HG03159 (cell line): ENCODE data around the gene KTI12.
"Not testable (repeated sequence)": the region's sequence is repeated elsewhere in the genome, so short reads cannot be mapped to it uniquely, and the experiment has no call there.

ENCODE experiments used
- ATAC-seq: cut with Tn5 transposase; IDR thresholded peaks from one replicate; pipeline ENCODE4 v1.9.1; 2021; ENCODE audit warnings: mild to moderate bottlenecking, moderate library complexity; ENCODE audit not compliant: unreplicated experiment

The KTI12 gene, protein sequence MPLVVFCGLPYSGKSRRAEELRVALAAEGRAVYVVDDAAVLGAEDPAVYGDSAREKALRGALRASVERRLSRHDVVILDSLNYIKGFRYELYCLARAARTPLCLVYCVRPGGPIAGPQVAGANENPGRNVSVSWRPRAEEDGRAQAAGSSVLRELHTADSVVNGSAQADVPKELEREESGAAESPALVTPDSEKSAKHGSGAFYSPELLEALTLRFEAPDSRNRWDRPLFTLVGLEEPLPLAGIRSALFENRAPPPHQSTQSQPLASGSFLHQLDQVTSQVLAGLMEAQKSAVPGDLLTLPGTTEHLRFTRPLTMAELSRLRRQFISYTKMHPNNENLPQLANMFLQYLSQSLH

DNA sequence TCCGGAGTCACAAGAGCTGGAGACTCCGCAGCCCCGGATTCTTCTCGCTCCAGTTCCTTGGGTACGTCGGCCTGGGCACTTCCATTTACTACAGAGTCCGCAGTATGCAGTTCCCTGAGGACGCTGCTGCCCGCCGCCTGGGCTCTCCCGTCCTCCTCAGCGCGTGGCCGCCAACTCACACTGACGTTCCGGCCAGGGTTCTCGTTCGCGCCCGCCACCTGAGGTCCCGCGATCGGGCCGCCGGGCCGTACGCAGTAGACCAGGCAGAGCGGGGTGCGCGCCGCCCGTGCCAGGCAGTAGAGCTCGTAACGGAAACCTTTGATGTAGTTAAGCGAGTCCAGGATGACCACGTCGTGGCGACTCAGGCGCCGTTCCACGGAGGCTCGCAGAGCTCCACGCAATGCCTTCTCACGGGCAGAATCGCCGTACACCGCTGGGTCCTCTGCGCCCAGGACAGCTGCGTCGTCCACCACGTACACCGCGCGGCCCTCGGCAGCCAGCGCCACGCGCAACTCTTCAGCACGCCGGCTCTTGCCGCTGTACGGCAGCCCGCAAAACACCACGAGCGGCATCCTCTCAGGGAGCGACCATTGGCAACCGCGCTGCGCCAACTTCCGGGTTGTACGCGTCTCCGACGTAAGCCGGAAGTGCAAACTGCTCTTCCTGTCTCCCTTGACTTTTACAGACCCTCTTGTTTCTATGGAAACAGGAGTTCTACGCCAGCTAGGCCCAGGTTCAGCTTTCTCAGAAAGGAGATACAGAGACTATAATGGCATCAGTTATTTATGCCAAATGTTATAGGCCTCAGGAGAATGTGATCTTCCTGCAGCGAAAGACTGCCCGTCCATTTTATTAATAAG is at the start of gene KTI12:
Gene KTI12 (minus strand): TSS at position 621 of the 860 bp plus-strand sequence. CDS start 49 bp downstream, at position 572.
- ATAC-seq = peak; percentile 84

DNA sequence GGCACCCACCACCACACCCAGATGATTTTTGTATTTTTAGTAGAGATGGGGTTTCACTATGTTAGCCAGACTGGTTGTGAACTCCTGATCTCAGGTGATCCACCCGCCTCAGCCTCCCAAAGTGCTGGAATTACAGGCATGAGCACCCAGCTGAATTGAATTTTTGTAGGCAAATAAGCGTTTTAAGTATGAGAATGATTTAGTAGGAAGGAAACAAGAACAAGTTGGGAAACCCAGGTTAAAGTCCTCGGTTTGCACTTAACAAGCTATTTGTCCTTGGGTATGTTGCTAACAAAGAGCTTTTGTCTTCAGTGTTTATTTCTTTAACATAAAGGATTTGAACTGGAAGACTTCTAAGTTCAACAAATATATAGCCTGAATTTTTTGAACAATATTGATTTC is 46.4 kb upstream of the KTI12 start:
- no peak for ATAC-seq

DNA sequence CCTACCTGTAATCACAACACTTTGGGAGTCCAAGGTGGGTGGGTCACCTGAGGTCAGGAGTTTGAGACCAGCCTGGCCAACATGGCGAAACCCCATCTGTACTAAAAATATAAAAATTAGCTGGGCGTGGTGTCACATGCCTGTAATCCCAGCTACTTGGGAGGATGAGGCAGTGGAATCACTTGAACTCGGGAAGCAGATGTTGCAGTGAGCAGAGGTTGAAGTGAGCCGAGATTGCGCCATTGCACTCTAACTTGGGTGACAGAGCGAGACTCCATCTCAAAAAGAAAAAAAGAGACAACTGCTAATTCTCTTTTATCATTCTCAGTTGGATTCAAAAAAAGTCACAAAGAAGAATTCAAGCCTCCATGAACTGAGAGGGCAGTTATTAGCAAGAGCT is 43.7 kb upstream of the KTI12 start:
- ATAC-seq = not testable (repeated sequence)

DNA sequence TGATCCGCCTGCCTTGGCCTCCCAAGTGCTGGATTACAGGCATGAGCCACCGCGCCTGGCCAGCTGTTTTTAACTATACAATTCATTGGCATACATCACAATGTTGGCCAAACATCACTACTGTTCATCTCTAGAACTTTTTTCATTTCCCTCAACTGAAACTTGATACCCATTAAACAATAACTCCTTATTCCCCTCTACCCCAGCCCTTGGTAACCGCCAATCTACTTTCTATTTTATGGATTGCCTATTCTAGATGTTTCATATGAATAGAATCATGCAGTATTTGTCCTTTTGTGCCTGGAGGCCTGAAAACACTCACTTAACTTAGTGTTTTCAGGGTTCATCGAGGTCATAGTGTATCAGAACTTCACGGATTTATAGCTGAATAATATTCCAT is 38.7 kb upstream of the KTI12 start:
- no peak for ATAC-seq

DNA sequence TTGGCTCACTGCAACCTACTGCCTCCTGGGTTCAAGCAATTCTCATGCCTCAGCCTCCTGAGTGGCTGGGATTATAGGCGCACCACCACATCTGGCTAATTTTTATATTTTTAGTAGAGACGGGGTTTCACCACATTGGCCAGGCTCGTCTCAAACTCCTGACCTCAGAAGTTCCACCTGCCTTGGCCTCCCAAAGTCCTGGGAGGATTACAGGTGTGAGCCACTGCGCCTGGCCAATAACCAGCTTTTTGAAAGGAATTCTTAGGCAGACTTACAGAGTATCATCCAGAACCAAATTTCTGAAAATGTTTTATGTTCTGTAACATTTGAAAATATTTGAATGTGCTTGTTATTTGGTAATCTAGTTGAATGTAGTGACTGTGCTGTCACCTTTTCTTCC is 37.1 kb upstream of the KTI12 start:
- no peak for ATAC-seq

DNA sequence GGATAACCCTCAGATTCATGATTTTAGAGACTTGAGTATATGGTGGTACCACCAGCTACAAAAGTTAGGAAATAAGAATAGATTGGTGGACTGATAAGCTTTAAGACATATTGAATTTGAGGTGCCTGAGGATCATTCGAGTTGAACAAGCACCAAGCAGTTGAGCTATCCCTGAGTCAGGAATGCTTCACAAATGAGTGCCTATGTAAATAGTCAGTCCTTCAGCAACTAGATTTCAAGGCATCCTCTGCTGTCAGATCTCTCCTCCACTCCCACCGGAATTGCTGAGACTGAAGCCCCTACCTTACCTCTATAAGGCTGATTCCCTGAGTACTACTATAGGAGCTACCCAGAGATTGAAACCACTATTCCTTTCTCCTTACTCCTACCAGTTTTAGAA is 29.6 kb upstream of the KTI12 start:
- no peak for ATAC-seq

DNA sequence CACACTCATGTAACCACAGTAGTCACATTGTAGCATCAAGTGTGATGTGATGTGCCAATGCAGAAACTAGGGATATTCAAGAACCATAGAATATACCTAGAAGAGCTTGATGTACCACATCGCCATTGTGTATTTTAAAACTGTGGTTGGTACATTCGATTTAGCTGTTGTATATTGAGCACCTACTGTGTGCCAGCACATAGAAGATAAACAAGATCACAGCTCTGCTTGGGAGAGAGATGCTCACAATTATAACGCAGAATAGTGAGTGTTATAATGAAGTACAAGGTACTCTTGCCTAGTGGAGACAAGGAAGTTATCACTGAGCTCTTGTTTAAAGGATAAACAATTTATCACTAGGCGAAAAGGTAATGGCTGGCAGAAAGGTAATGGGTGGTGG is 27.2 kb upstream of the KTI12 start:
- ATAC-seq = no peak

DNA sequence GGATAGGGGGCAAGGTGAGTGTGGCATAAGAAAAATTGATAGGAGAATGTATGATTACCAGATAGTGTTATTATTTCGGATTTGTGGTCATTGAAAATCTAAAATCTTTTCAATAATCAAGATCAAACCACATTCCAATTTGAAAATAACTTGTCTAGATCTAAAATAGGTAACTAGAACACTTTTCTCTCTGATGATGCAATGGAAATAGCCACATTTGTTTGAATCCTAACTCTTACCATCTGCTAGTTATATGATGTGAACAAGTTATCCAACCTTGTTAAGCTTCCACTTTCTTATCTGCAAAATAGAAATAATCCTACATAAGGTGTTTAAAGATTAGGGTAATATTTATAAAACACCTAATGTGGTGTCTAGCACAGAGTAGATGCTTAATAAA is 26.3 kb upstream of the KTI12 start:
- ATAC-seq = no peak

DNA sequence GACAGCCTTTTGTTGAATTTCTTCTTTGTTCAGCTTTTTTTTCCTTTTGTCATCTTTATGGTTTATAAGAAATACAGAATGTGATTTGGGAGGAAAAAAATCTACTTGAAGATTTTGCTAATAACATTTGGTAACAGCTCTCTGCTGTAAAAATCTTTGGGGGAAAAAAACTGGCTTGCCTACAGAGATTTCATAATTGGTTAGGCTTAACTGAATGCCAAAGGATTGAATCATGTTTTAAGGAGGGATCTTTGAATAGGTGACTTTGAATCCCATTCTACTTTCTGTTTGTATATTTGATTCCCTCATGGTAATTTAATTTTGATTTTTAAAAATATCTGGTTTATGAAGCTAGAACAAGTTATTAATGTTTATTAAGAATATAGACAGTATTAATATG is 25.7 kb upstream of the KTI12 start:
- no peak for ATAC-seq

DNA sequence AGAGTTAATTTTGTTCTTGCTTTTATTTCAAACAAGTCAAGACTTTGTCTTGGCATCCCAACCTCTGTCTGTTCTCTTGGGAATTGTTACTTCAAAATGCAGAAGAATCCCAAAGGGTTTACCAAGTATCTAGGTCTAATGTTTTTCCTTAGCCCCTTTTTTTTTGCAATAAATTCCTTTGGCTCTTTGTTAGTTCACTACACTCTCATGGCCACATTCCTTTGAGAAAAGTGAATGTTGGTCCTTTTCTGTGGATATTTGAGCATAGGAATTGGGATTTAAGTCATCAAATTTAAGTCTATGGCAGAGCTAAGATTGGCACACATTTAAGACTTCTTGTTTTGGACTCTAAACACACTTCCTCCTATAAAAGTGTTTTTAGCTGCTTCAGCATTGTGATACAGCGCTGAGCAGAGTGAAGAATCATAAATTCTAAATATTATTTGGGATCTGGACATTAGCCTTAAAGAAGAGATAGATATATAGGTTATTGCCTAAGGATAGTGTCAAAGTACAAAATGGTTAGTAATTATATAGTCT is 24.3 kb upstream of the KTI12 start:
- ATAC-seq = no peak

DNA sequence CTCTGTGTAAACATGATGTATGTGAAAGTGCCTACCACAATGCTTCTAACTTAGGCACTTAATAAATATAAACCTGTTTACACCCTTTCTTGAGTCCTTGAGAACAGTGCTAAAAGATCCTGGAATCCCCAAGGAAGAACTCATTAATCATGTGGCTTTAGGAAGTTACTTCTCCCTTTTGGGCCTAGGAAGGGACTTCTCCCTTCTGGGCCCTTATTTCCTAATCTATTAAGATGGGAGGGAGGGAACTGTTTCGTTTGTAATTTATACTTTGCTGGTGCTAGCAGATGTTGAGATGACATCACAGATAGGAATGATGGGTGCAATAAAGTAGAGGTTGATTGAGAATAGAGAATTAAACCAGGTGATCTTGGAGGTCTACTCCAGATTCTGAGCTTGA is 23.6 kb upstream of the KTI12 start:
- no peak for ATAC-seq

DNA sequence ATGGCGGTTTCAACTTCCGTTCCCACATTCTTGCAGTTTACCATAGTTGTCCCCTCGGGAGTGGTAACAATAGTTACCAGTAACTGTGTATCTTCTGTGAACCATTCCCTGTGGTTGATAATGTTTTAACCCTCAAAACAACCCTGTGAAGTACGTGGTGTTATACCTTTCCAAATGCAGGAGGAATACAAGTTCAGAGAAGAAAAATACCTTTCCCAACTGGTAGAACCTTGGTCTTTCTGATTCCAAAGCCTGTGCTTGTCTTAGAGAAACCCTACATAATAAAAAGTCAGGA is 23.3 kb upstream of the KTI12 start:
- ATAC-seq = no peak

DNA sequence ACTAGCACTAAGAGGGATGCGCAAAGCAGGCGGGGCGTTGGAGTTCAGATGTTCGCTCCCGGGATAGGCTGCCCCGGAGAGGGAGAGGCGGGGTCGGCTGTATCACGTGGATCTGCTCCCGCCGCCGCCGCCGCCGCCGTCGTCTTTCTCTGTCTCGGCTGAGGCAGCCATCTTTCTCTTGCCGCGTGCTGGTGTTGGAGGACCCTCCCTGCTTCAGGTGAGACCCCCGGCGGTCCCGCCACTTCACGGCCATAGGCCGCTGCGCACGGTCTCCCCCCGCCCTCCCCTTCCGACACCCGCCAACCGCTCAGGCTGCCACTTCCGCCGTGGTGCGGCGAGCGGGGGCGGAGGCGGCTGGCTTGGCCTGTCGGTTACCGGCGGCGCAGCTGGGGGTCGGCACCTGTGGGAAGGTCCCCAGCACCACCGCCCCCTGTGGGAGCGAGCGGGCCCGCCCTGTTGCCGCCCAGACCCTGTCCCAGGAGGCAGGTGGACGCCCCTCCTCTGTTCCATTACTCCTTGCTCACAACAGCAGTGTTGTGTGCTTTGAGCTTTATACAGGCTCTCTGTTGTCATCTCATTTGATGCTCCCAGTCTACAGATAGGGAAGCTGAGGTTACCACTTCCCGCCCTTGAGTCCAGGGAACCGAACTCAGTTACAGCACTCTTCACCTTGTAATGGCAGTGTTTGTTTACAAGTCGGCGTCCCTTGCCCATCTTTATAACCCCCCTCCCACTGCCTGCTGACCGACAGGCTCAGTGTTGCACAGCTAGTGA is 22.7 kb upstream of the KTI12 start, which contains the start of gene BTF3L4:
Gene BTF3L4 (plus strand): TSS at position 133 of the 774 bp plus-strand sequence. CDS start 3,553 bp downstream, outside the sequence.
- ATAC-seq = peak; percentile 80

DNA sequence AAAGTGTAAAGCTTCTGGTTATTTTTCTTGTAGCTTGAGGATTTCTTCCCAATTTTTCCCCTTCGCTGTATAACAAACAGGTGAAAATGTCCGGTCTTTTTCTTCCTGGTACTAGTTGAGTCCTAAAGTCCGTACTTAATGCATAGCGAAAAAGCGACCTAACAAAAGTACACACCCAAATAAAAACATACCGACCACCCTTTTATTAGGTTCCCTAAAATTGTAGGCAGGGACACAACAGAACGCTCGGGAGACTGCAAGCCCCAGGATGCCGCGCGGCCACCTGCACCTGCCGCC is 22.2 kb upstream of the KTI12 start:
- ATAC-seq = no peak

DNA sequence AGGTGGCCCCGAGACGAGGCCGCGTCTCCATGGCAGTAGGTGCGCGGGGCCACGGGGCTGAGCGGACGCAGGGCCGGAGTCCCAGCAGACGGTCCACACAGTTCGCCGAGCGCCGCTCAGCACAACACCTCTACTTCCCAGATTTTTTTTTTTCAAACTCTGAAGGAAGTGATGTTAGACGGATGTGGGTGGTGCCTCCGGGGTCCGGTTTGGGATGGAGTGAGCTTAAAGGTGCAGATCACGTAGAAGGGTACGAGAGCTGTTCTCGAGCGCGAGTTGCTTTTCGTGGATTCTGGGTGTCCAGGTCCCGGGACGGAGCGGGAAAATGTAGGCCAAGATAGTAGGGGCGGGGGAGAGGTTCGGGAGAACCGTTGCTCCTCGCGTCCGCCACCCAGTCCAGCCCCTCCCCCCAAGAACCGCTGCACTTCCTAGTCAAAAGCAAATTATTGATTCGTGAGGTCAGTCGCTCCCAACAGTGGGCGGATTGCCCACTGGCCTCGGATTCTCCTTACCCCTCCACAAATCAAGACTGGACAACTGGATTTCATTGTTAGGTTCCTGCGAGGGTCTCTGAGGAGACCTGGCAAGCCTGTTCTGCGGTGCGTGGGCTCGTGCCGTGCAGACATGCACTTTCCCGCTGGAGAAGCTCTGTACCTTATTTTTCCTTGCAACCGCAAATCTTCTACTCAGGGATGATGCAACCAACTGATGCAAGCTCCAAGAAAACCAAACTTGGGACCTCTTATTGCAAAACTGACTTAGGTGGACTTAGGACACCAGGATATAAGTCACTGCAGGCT is 21.7 kb upstream of the KTI12 start, which contains the start of gene TXNDC12:
Gene TXNDC12 (minus strand): TSS at position 126 of the 800 bp plus-strand sequence. CDS start 95 bp downstream, at position 31.
- ATAC-seq = peak; percentile 30

DNA sequence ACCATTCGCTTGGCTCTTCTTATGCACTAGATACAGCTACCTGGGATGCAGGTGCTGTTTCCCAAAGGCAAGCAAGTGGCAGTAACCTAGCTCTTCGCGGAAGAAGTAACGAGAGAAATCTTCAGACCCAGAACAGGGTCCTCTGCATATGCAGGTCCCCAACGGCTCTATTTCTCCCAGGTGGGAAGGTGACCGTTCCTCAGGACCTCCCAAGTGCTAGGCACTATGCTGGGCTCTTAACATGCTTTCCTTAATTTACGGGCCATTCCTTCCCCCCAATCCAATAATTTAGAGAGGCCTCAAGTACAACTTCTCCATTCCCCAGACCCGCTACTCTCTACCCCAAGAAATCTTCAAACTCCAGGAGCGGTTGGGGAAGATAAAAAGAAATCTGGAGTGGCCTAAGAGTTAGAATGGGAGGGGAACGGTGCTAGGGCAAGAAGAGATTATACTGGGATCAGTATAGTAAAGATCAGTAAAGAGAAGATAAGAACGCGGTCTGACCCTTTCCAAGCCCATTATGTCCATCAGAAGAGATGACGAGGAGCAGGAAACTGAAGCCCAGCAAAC is 21.0 kb upstream of the KTI12 start:
- no peak for ATAC-seq

DNA sequence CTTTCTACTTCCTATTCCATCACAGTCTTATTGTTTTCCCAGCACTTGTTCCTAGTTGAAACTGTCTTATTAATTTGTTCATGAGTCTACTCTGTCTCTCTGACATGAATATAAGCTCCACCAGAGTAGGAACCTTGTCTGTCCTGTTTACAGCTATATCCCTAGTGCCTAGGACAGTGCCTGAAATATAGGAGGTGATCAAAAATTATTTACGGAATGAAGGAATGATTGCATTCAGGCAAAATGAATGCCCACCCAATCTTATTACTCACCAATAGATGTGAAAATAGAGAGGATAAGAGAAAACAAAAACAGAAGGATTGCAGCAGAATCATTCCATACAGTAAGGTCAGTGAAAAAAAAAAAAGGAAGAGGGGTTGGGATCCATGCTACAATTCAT is 20.3 kb upstream of the KTI12 start:
- no peak for ATAC-seq

DNA sequence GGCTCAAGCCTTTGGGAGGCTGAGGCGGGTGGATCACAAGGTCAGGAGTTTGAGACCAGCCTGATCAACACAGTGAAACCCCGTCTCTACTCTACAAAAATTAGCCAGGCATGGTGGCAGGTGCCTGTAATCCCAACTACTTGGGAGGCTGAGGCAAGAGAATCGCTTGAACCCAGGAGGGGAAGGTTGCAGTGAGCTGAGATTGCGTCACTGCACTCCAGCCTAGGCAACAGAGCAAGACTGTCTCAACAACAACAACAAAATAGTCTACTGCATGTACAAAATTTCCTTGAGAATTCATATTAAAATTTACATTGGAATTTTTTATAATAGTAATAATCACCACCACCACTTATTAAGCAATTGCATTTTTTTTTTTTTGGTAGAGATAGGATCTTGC is 15.7 kb upstream of the KTI12 start:
- ATAC-seq = not testable (repeated sequence)

DNA sequence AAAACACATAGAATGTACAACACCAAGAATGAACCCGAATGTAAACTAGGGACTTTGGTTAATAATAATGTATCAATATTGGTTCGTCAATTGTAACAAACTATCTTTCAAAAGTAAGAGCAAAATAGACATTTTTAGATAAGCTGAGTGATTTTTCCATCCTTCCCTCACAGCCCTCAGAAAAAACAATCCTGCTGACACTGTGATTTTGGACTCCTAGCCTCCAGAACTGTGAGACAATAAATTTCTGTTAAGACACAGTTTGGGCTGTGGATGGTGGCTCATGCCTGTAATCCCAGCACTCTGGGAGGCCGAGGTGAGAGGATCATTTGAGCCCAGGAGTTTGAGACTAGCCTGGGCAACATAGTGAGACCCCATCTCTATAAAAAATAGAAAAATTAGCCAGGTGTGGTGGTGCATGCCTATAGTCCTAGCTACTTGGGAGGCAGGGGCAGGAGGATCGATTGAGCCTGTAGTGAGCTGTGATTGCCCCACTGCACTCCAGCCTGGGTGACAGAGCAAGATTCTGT is 12.1 kb upstream of the KTI12 start:
- not testable (repeated sequence) for ATAC-seq

DNA sequence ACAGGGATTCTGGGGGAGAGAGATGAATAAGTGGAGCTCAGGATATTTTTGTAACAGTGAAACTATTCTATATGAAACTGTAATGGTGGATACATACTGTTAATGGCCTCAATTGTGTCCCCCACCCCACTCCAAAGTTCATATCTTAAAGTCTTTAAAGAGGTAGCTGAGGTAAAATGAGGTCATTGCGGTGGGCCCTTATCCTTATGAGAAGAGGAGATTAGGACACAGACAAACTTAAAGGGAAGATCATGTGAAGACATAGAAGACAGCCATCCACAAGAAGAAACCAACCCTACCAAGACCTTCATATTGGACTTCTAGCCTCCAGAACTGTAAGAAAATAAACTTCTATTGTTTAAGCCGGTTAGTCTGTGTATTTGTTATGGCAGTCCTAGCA is 11.6 kb upstream of the KTI12 start:
- ATAC-seq = no peak
